ENCODE results near the gene SEPTIN11.

GRCh38 chr4:76958891-76959290 lies 9.3 kb downstream of the SEPTIN11 start:
- TF ChIP-seq CTCF (conservative IDR thresholded peaks at IDR 0.05; ENCODE audit: low read depth, low read length) (no peak), EZH2 (IDR thresholded peaks at IDR 0.05; ENCODE audit: borderline replicate concordance, low read depth, low read length, poor library complexity, severe bottlenecking) (no peak)
